DOHH2 (cell line): ENCODE data around the gene SLC8A1.
A peak's percentile ranks its signal among the peaks of the same experiment; 100 is the strongest.

ENCODE experiments used
- H3F3A ChIP-seq: fragments of 200-600 bp; sonication (generic), shearing (Covaris generic); 2 replicates; pipeline ENCODE4 v1.6.0; 2016; ENCODE audit warnings: antibody characterized with exemption, mild to moderate bottlenecking; ENCODE audit not compliant: control insufficient read depth, insufficient read depth
- H3K27ac ChIP-seq: fragments of 200-600 bp; sonication (generic); 2 replicates; pipeline ENCODE4 v1.5.1; 2014; ENCODE audit warnings: low read depth, mild to moderate bottlenecking, low read length, moderate library complexity
- H3K27me3 ChIP-seq: fragments of 200-600 bp; sonication (generic); 2 replicates; pipeline ENCODE4 v1.6.1; 2014; ENCODE audit warnings: mild to moderate bottlenecking, low read length, mixed read lengths; ENCODE audit not compliant: control insufficient read depth
- H3K36me3 ChIP-seq: fragments of 200-600 bp; sonication (generic); 2 replicates; pipeline ENCODE4 v1.6.1; 2014; ENCODE audit warnings: mild to moderate bottlenecking, low read length, moderate library complexity, mixed read lengths; ENCODE audit not compliant: control insufficient read depth
- H3K4me1 ChIP-seq: fragments of 200-600 bp; sonication (generic); 2 replicates; pipeline ENCODE4 v1.6.1; 2014; ENCODE audit warnings: mild to moderate bottlenecking, low read length, mixed read lengths; ENCODE audit not compliant: control insufficient read depth
- H3K4me2 ChIP-seq: fragments of 200-600 bp; sonication (generic); 2 replicates; pipeline ENCODE4 v1.6.0; 2014; ENCODE audit warnings: mild to moderate bottlenecking, low read length, moderate library complexity
- H3K4me3 ChIP-seq: fragments of 200-600 bp; sonication (generic); 2 replicates; pipeline ENCODE4 v1.5.1; 2014; ENCODE audit warnings: mild to moderate bottlenecking, low read length, mixed read lengths
- H3K79me2 ChIP-seq: fragments of 200-600 bp; sonication (generic); 2 replicates; pipeline ENCODE4 v1.6.1; 2014; ENCODE audit warnings: mild to moderate bottlenecking, low read length, mixed read lengths; ENCODE audit not compliant: control insufficient read depth
- H3K9me2 ChIP-seq: fragments of 200-600 bp; sonication (generic); replicated peaks from 2 replicates; pipeline ENCODE4 v1.6.1; 2014; ENCODE audit warnings: mild to moderate bottlenecking, low read length, mixed read lengths; ENCODE audit not compliant: control insufficient read depth
- H3K9me3 ChIP-seq: fragments of 200-600 bp; sonication (generic); 2 replicates; pipeline ENCODE4 v1.6.1; 2014; ENCODE audit warnings: antibody characterized with exemption, low read length, mixed read lengths; ENCODE audit not compliant: control insufficient read depth, insufficient read depth
- H4K20me1 ChIP-seq: fragments of 200-600 bp; sonication (generic); 2 replicates; pipeline ENCODE4 v1.6.0; 2014; ENCODE audit warnings: low read depth, mild to moderate bottlenecking, antibody characterized with exemption, low read length, moderate library complexity; ENCODE audit not compliant: control insufficient read depth, insufficient read depth
- CTCF ChIP-seq: fragments of 200-600 bp; sonication (generic); IDR thresholded peaks from one replicate; pipeline ENCODE4 v1.5.1; 2014; ENCODE audit warnings: antibody characterized with exemption, mild to moderate bottlenecking, low read depth, low read length; ENCODE audit not compliant: poor library complexity, severe bottlenecking
- EZH2phosphoT487 ChIP-seq: fragments of 200-600 bp; sonication (generic); IDR thresholded peaks from 2 replicates; pipeline ENCODE4 v1.6.1; 2017; ENCODE audit warnings: borderline replicate concordance, mild to moderate bottlenecking, antibody characterized with exemption, low read length, moderate library complexity, mixed read lengths

SLC8A1 gene

GRCh38 chr2:40256649-40257048, 195.2 kb downstream of the SLC8A1 start:
- Histone ChIP-seq H3K4me3 (no peak overlapping the region), H3K27me3 (no peaks in the 10 kb centered on the region), H3K79me2 (peaks cover 33% of the 10 kb centered on the region), H3K27ac (no peak overlapping the region), H3K4me2 (no peak overlapping the region), H3K9me3 (no peaks in the 10 kb centered on the region), H3K4me1 (peaks cover 63% of the 10 kb centered on the region), H3K36me3 (no peaks in the 10 kb centered on the region), H3K9me2 (no peaks in the 10 kb centered on the region), H3F3A (peaks cover 15% of the 10 kb centered on the region), H4K20me1 (no peaks in the 10 kb centered on the region)
- TF ChIP-seq CTCF (peak; percentile 29), EZH2phosphoT487 (no peak)

DNA sequence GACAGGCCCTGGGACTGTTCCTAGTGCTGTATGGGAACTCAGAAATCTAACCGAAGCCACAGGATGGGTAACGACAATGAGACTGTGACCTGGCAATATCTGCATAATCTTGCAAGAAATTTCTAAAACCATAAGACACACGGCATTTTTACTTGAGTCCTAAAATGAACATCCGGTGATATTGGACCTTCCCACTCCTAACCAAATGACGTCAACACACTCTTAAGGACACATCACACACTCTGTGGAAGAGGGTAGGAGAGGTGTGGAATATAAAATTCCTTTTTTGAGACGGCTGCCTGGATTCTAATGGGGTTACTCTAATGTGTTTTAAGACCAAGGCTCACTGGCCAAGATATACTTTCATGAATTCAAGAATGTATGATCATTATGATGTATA, 195.9 kb downstream of the SLC8A1 start:
- Histone ChIP-seq H3K79me2 (peaks cover 30% of the 10 kb centered on the region), H3K4me3 (no peak overlapping the region), H4K20me1 (no peaks in the 10 kb centered on the region), H3K9me2 (no peaks in the 10 kb centered on the region), H3K27me3 (no peaks in the 10 kb centered on the region), H3K4me2 (no peak overlapping the region), H3K36me3 (no peaks in the 10 kb centered on the region), H3F3A (peaks cover 15% of the 10 kb centered on the region), H3K27ac (no peak overlapping the region), H3K4me1 (peaks cover 56% of the 10 kb centered on the region), H3K9me3 (no peaks in the 10 kb centered on the region)
- TF ChIP-seq CTCF: no peak
- no peak for TF ChIP-seq EZH2phosphoT487

DNA sequence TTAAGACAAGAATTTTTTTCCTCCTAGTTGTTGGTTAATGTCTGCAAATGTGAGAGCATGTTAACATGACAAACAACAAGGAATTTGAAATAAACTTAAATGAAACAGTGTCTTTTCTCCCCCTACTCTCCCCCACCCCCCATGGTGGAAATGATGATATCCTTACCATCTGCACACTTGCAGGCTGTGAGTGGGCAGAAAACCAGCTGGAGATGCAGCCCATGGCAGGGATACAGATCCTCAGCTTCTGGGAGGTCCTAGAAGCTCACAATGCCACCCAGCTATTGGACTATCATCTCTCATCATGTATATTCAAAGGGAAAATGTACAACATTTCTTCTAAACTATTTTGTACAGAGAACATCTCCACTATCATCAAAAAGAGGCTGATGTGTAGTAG, 196.8 kb downstream of the SLC8A1 start:
- no peak overlapping the region for H3K4me3 ChIP-seq
- no peaks in the 10 kb centered on the region for H3K9me3 ChIP-seq
- H3K27me3 ChIP-seq: no peaks in the 10 kb centered on the region
- peaks cover 13% of the 10 kb centered on the region for H3F3A ChIP-seq
- H3K4me2 ChIP-seq: no peak overlapping the region
- H4K20me1 ChIP-seq: no peaks in the 10 kb centered on the region
- no peaks in the 10 kb centered on the region for H3K9me2 ChIP-seq
- TF ChIP-seq EZH2phosphoT487 (no peak), CTCF (no peak)
- H3K27ac ChIP-seq: no peak overlapping the region
- H3K4me1 ChIP-seq: peaks cover 54% of the 10 kb centered on the region
- no peaks in the 10 kb centered on the region for H3K36me3 ChIP-seq
- H3K79me2 ChIP-seq: peaks cover 27% of the 10 kb centered on the region

DNA sequence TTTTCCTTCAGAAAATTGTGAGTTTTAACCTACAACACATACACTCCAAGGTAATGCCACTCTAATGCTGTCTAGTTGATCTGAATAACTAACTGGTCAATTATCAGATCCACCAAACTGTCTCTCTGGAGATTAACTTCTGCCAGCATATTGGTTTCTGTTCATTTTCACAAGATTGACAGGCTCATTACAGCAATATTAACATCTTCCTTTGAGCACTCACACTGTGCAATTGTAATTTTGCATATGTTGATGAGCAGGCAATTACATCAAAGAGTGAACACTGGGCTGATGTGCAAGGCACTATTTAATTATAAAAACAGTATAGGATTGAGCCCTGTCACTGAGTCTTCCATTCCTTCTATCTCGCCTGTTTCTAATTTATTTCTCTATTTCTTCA, 197.3 kb downstream of the SLC8A1 start:
- no peak for TF ChIP-seq EZH2phosphoT487
- no peak for TF ChIP-seq CTCF
- no peak overlapping the region for H3K4me3 ChIP-seq
- no peaks in the 10 kb centered on the region for H4K20me1 ChIP-seq
- no peak overlapping the region for H3K27ac ChIP-seq
- H3K4me2 ChIP-seq: no peak overlapping the region
- no peaks in the 10 kb centered on the region for H3K36me3 ChIP-seq
- peaks cover 8% of the 10 kb centered on the region; the same call in 1 of the 2 replicates for H3F3A ChIP-seq
- H3K9me3 ChIP-seq: no peaks in the 10 kb centered on the region
- peaks cover 54% of the 10 kb centered on the region for H3K4me1 ChIP-seq
- no peaks in the 10 kb centered on the region for H3K9me2 ChIP-seq
- no peaks in the 10 kb centered on the region for H3K27me3 ChIP-seq
- peaks cover 23% of the 10 kb centered on the region for H3K79me2 ChIP-seq
